ENCODE results near the gene PCSK6. TPM values are rescaled to one million over a fixed set of nuclear protein-coding genes. Genes with fewer than 3 reads are reported as not detected.

The PCSK6 gene
- total RNA-seq, 2 experiments from 2014 or later: 0.46 to 0.74 TPM

DNA sequence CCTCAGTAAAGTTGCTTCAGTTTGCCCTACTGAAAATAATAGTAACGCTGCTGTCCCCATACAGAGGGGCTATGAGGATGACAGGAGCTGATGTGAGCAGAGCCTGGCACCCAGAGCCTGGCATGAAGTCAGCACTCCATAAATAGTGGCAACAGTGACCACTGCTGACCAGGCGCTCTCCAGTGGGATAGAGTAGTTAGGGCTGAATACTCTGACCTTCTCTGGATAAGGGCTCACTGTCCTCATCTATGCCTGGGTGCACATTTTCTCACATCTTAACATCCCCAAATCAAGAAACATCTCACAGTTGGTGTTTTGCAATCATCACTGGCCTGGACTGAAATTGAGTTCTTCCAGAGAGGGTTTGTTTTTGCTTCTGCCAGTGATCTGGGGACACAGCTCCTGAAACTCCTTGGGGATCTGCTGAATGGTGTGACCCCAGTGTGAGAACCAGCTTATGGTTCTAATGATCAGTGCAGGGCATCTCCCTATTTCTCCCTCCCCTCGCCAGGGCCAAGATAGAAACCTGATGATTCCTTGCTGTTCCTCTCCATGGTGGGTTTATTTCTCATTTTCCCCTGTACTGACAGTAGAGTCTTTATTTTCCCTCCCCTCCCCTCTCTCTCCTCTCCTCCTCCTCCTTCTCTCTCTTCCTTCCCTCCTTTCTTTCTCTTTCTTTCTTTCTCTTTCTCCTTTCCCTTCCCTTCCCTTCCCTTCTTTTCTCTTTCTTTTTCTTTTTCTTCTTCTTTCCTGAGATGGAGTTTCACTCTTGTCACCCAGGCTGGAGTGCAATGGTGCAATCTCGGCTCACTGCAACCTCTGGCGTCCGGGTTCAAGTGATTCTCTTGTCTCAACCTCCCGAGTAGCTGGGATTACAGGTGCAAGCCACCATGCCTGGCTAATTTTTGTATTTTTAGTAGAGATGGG lies 3.5 kb upstream of the PCSK6 start:
- no peaks in the 10 kb centered on the region for H3K9me3 Mint-ChIP-seq
- POLR2A ChIA-PET: no interaction called here
- H3K27ac Mint-ChIP-seq: no peak overlapping the region
- DNase-seq: no peak
- no peak overlapping the region for H3K4me3 Mint-ChIP-seq
- CTCF ChIA-PET: no interaction called here
- peaks cover 12% of the 10 kb centered on the region for H3K4me1 Mint-ChIP-seq
- H3K36me3 Mint-ChIP-seq (ENCODE audit: low read depth): peaks cover 3% of the 10 kb centered on the region
- H3K27me3 Mint-ChIP-seq: peaks cover 65% of the 10 kb centered on the region

- Mint-ChIP-seq H3K27me3 (peaks cover 64% of the 10 kb centered on the region), H3K27ac (no peak overlapping the region), H3K4me3 (no peak overlapping the region), H3K4me1 (peaks cover 5% of the 10 kb centered on the region), H3K36me3 (ENCODE audit: low read depth) (peaks cover 3% of the 10 kb centered on the region), H3K9me3 (no peaks in the 10 kb centered on the region)
- CTCF ChIA-PET: no interaction called here
- POLR2A ChIA-PET: no interaction called here
- no peak for DNase-seq
Measured at GRCh38 chr15:101491734-101492640, 2.5 kb upstream of the PCSK6 start.

GRCh38 chr15:101490922-101491733 lies 1.6 kb upstream of the PCSK6 start:
- peaks cover 64% of the 10 kb centered on the region for H3K27me3 Mint-ChIP-seq
- no peak for DNase-seq

DNA sequence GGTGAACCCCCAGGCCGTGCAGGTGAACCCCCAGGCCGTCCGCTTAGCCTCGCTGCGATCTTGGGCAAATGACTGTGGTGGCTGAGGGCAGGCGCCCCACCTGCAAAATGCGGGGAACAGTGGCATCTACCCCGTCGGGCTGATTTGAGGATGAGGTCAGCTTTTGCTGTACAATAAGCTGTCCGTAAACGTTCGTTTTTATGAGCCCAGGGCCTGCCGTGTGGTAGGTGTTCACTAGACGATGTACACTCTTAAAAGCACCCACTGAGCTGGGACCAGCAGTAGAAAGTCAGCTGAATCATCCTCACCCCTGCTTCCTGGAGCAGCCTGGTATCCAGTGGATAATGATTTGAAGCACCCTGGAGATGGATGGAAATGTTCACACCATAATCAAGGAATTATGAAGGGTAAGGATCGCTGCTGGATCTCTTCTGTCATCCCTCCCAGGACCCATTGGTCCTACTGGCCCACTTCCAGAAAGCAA lies 943 bp upstream of the PCSK6 start:
- Mint-ChIP-seq H3K27me3 (peaks cover 62% of the 10 kb centered on the region), H3K36me3 (ENCODE audit: low read depth) (peaks cover 3% of the 10 kb centered on the region), H3K27ac (peak overlapping the region; percentile 13), H3K4me3 (no peak overlapping the region), H3K9me3 (no peaks in the 10 kb centered on the region), H3K4me1 (peaks cover 3% of the 10 kb centered on the region)
- POLR2A ChIA-PET: no interaction called here
- DNase-seq: no peak
- CTCF ChIA-PET: no interaction called here

More at GRCh38 chr15:101490922-101491733, 1.6 kb upstream of the PCSK6 start:
- Mint-ChIP-seq H3K9me3 (no peaks in the 10 kb centered on the region), H3K4me1 (peaks cover 3% of the 10 kb centered on the region), H3K27ac (peak overlapping the region; percentile 13), H3K4me3 (peak overlapping the region; percentile 16), H3K36me3 (ENCODE audit: low read depth) (peaks cover 3% of the 10 kb centered on the region)
- ChIA-PET CTCF (no interaction called here), POLR2A (no interaction called here)

DNA sequence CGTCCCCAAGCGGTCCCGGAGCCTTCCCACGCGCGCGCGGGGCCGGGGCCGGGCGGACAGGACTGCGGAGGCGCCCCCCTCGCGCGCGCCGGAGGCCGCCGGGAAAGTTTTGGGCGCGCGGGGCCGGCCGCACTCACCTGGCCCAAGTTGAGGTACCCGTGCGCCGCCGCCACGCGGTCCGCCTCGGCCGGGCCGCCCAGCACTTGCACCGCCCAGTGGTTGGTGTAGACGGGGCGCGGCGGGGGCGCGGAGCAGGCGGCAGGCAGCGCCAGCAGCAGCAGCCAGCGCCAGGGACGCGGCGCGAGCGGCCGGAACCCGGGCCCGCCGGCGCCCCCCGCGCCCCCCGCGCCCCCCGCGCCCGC lies 289 bp downstream of the PCSK6 start:
- DNase-seq: no peak
- Mint-ChIP-seq H3K36me3 (ENCODE audit: low read depth) (peaks cover 3% of the 10 kb centered on the region), H3K4me1 (peaks cover 3% of the 10 kb centered on the region), H3K27me3 (peaks cover 60% of the 10 kb centered on the region), H3K4me3 (no peak overlapping the region), H3K9me3 (no peaks in the 10 kb centered on the region), H3K27ac (no peak overlapping the region)
- ChIA-PET CTCF (no interaction called here), POLR2A (no interaction called here)

DNA sequence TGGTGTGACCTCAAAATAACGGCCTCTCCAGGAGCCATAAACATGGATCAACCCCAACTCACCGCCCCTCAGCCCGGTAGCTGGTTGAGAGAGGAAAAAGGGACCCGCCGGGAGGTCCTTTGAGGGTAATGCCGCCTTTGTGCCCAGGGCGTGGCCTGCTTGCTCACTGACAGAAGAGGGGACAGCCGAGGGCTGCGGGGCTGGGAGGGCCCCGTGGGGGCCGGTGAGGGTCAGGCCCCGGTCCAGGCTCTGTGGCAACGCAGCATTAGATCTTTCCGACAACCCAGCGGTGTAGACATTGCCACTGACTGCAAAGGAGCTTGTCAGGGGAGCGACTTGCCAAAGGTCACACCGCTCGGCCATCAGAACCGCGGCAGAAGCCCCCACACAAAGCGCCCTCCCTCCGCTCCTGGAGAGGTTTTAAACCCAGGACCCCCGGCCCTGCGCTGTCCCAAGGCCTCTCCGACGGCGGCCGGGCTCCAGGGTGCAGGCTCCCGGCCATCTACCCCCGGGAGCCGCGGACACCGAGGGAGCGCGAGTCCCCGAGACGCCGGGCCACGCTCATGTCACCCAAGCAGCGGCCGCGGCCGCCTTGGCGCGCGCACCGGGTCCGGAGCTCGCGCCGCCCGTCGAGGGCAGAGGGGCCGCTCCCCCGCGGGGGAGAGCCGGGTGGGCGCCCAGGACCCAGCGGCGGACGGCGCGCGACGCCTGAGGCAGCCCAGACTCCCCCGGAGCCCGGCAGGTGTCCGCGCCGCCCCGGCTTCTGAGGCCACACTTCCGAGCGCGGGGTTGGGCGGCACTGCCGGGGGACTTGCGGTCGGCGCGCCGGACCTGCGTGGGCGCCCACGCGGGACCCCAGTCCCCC lies 975 bp downstream of the PCSK6 start:
- no peak overlapping the region for H3K27ac Mint-ChIP-seq

DNA sequence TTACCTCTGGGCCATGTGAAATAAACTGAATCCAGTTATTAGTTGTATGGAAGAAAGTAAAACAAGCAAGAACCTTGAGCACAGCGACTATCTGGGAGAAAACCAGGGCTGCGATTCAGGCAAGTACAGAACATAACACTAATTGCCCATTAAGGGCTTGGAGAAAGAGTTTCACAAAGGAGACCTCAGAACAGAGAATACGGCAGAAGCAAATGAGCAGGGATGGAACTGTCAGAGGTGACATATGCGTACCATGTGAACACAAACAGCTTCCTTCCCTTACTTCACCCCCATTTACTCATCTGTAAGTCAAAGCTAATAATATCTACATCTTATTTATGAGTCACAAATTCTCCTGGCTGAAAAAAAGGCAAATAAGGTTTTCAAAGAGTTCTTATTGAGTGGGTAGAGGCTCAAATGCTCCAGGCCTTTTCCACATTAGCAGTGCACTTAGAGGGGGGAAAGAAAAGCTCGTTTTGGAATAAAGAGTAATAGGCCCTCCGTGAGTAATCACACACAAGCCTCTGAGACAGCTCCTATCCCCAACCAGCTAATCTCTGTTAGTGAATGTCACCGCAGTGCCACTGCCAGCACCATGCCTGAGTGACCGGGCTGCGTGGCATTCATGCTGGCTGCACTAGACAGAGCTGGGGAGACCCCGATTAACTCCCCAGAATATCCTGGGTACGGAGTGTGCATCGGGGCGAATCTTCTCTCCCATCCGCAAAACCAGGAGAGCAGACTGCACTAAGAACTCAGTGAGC lies 2.6 kb downstream of the PCSK6 start:
- CTCF ChIA-PET: interaction anchor here (1.0 to 1.2 kb wide), 2 partner anchors 15 to 26 kb away, joined by 4 read pairs; no protein-coding TSS in a partner anchor
- Mint-ChIP-seq H3K4me3 (no peak overlapping the region), H3K36me3 (ENCODE audit: low read depth) (peaks cover 3% of the 10 kb centered on the region), H3K27me3 (peaks cover 53% of the 10 kb centered on the region), H3K27ac (no peak overlapping the region), H3K9me3 (no peaks in the 10 kb centered on the region), H3K4me1 (peaks cover 3% of the 10 kb centered on the region)
- no peak for DNase-seq
- POLR2A ChIA-PET: no interaction called here

More for the DNA sequence above, 975 bp downstream of the PCSK6 start:
- CTCF ChIA-PET: no interaction called here
- Mint-ChIP-seq H3K9me3 (no peaks in the 10 kb centered on the region), H3K27me3 (peaks cover 58% of the 10 kb centered on the region), H3K4me1 (peaks cover 3% of the 10 kb centered on the region), H3K36me3 (ENCODE audit: low read depth) (peaks cover 3% of the 10 kb centered on the region), H3K4me3 (peak overlapping the region; percentile 12)
- no peak for DNase-seq
- POLR2A ChIA-PET: no interaction called here

DNA sequence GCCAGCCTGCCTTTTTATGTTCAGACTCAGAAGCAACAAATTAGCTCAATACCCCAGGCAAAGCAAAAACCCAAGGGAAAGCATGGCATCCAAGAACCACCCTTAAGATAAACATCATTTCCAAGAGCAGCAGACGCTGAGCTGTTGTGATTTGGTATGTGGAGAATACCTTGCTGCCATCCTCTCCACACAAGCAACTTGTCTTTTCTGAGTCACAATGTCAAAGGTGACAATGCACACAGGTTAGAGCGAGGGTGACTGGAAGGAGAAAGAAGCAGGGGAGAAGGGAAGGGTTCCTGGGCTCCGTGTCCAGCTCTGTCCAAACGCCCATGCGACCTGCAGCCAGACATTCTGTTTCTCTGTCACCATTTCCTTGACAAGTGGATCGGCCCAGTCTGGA lies 6.0 kb downstream of the PCSK6 start:
- DNase-seq: no peak
- H3K36me3 Mint-ChIP-seq (ENCODE audit: low read depth): no peaks in the 10 kb centered on the region
- H3K9me3 Mint-ChIP-seq: no peaks in the 10 kb centered on the region
- H3K4me3 Mint-ChIP-seq: no peak overlapping the region
- ChIA-PET CTCF (interaction anchor here (1.0 to 1.2 kb wide), 2 partner anchors 30 to 64 kb away, joined by 3 to 4 read pairs; no protein-coding TSS in a partner anchor), POLR2A (no interaction called here)
- no peak overlapping the region for H3K27ac Mint-ChIP-seq
- H3K4me1 Mint-ChIP-seq: no peaks in the 10 kb centered on the region
- peaks cover 41% of the 10 kb centered on the region for H3K27me3 Mint-ChIP-seq

DNA sequence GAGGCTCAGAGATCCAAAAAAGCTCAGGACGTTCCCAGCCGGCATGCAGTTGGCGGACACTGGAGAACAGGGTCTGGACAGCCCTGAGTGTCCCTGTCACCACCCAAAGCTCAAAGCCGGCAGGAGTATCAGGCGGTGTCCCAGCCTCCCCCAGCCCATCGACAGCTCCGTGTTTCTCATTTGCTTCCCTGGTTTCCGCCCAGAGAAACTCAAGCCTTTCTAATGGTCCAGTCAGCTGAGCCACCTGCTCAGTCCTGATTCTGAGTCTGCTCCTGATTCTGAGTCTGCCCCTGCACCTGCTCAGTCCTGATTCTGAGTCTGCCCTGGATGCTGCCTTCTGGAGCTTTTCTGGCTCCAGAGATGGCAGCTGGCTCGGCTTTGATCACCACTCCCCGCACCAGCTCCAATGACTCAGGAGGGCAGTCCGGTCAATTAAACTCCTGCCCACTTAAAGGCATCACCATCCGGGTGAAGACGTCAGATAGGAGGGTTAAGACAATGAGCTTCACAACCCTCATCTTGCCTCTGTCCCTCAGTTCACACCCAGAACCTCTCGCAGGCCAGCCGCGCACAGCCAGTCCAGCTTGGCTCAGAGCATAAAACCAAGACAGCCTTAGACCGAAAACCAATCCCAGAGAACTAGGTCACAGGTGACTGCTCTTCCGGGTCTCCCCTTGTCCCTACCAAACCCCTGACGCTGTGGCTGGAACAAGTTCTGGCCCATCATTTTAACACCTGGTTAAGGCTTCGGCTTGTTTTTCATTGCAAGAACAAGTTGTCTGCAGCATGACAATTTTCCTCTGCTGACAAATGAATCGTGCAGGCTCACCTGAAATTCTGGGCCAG lies 6.8 kb downstream of the PCSK6 start:
- POLR2A ChIA-PET: no interaction called here
- Mint-ChIP-seq H3K36me3 (ENCODE audit: low read depth) (no peaks in the 10 kb centered on the region), H3K4me3 (no peak overlapping the region), H3K9me3 (no peaks in the 10 kb centered on the region), H3K27ac (no peak overlapping the region), H3K27me3 (peaks cover 34% of the 10 kb centered on the region), H3K4me1 (no peaks in the 10 kb centered on the region)
- no peak for DNase-seq
- CTCF ChIA-PET: interaction anchor here (0.6 to 1.2 kb wide), 3 partner anchors 30 to 150 kb away, joined by 3 to 5 read pairs (median 4); no protein-coding TSS in a partner anchor

DNA sequence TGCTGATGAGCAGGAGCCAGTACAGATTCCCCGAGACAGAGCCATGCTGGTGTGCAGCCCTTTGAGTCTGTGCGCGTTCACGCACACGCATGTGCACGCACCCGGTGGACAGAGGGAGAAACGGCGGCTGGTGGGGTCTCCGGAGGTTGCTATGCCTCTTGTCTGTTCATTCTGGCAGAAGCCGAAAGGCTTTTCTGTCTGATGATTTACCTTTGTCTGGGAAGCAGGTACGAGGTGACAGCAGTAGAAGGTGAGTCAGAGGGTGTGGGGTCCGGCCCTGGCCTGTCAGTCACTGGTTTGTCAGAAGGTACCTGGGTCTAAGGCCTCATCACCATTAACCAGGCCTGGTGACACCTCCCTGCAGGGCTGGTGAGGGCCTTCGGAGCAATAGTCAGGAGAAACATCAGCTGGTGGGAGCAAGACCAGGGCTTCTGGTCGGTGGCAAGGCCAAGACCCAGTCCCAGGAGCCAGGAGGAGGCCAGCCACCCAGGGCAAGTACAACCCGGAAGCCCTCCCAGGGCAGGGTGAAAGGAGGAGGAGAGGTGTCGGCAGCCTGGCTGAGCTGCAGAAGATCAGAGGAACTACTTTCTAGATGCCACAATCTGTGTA lies 7.5 kb downstream of the PCSK6 start:
- H3K4me1 Mint-ChIP-seq: no peaks in the 10 kb centered on the region
- ChIA-PET POLR2A (no interaction called here), CTCF (interaction anchor here (1.2 kb wide), 1 partner anchor 65 kb away, joined by 4 read pairs; no protein-coding TSS in a partner anchor)
- no peak overlapping the region for H3K4me3 Mint-ChIP-seq
- peaks cover 27% of the 10 kb centered on the region for H3K27me3 Mint-ChIP-seq
- DNase-seq: no peak
- no peaks in the 10 kb centered on the region for H3K36me3 Mint-ChIP-seq (ENCODE audit: low read depth)
- H3K9me3 Mint-ChIP-seq: no peaks in the 10 kb centered on the region
- H3K27ac Mint-ChIP-seq: no peak overlapping the region

Measured in activated CD4-positive, alpha-beta T cell treated with anti-CD3 and anti-CD28 coated beads, Interleukin-2, amount 10 ng/mL, durations not matched to agents 7 days and 5 days (primary cell).